Mesendoderm (in vitro differentiated cells): Measurements from ENCODE around the gene ELF1.
"Not testable (repeated sequence)": the region's sequence is repeated elsewhere in the genome, so short reads cannot be mapped to it uniquely, and the experiment has no call there.

Experiments
- DNase-seq: peaks from one replicate; pipeline ENCODE4 v3.0.0; 2013
- H2AK5ac ChIP-seq: 2 replicates; pipeline ENCODE4 v1.6.1; 2013; ENCODE audit warnings: low read length, inconsistent platforms
- H2BK120ac ChIP-seq: 2 replicates; pipeline ENCODE4 v1.6.1; 2013; ENCODE audit warnings: low read depth, mild to moderate bottlenecking, low read length, moderate library complexity, mixed read lengths
- H2BK15ac ChIP-seq: replicated peaks from 2 replicates; pipeline ENCODE4 v1.6.1; 2013; ENCODE audit warnings: low read depth, mild to moderate bottlenecking, moderate library complexity
- H2BK5ac ChIP-seq: 2 replicates; pipeline ENCODE4 v1.6.1; 2013; ENCODE audit warnings: low read length, inconsistent platforms
- H3K18ac ChIP-seq: 2 replicates; pipeline ENCODE4 v1.6.1; 2013; ENCODE audit warnings: mild to moderate bottlenecking, low read length, mixed read lengths
- H3K23ac ChIP-seq: one replicate; pipeline ENCODE4 v1.6.1; 2013; ENCODE audit warnings: low read length
- H3K27ac ChIP-seq: 2 replicates; pipeline ENCODE4 v1.5.1; 2013; ENCODE audit warnings: low read depth, mild to moderate bottlenecking, inconsistent platforms, low read length, moderate library complexity
- H3K27me3 ChIP-seq: 2 replicates; pipeline ENCODE4 v1.6.1; 2013; ENCODE audit warnings: low read length, control low read depth, mild to moderate bottlenecking, inconsistent platforms; ENCODE audit not compliant: insufficient read depth, poor library complexity
- H3K36me3 ChIP-seq: 2 replicates; pipeline ENCODE4 v1.6.1; 2013; ENCODE audit warnings: low read length, inconsistent platforms; ENCODE audit not compliant: control insufficient read depth, insufficient read depth
- H3K4ac ChIP-seq: one replicate; pipeline ENCODE4 v1.6.1; 2013; ENCODE audit warnings: low read depth, mild to moderate bottlenecking, low read length, moderate library complexity
- H3K4me1 ChIP-seq: 2 replicates; pipeline ENCODE4 v1.6.1; 2013; ENCODE audit warnings: low read depth, low read length, inconsistent platforms; ENCODE audit not compliant: control insufficient read depth
- H3K4me2 ChIP-seq: 2 replicates; pipeline ENCODE4 v1.6.1; 2013; ENCODE audit warnings: low read length
- H3K4me3 ChIP-seq: 2 replicates; pipeline ENCODE4 v1.5.1; 2013; ENCODE audit warnings: mild to moderate bottlenecking, low read length
- H3K56ac ChIP-seq: one replicate; pipeline ENCODE4 v1.6.1; 2013; ENCODE audit warnings: low read length
- H3K79me1 ChIP-seq: 2 replicates; pipeline ENCODE4 v1.6.1; 2013; ENCODE audit warnings: low read length, inconsistent platforms
- H3K79me2 ChIP-seq: 2 replicates; pipeline ENCODE4 v1.6.1; 2013; ENCODE audit warnings: mild to moderate bottlenecking, low read length; ENCODE audit not compliant: control insufficient read depth, insufficient read depth
- H3K9ac ChIP-seq: 2 replicates; pipeline ENCODE4 v1.6.1; 2013; ENCODE audit warnings: low read length, inconsistent platforms
- H4K5ac ChIP-seq: one replicate; pipeline ENCODE4 v1.6.1; 2013; ENCODE audit warnings: low read length
- H4K8ac ChIP-seq: one replicate; pipeline ENCODE4 v1.6.1; 2013; ENCODE audit warnings: low read depth, mild to moderate bottlenecking, control low read depth, low read length, moderate library complexity
- WGBS: extraction: QIAGEN DNeasy Blood & Tissue Kit; methylation state at CpG from one replicate; pipeline ENCODE4 v1.1.7; 2013; ENCODE audit warnings: low lambda C conversion rate, missing lambda C conversion rate; ENCODE audit not compliant: insufficient coverage; ENCODE audit errors: extremely low coverage; 5-methylcytosine and 5-hydroxymethylcytosine counted together

Gene ELF1

DNA sequence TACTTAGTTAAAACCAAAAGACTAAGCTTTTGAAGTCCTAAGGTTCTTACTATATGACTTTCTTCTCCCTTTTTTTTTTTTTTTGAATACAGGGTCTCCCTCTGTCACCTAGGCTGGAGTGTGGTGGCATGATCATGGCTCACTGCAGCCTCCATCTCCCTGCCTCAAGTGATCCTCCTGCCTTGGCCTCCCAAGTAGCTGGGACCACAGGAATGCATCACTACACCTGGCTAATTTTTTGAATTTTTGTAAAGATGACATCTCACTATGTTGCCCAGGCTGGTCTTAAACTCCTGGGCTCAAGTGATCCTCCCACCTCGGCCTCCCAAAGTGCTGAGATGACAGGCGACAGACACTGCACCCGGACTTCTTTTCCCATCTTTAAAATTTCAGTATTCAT, 89.2 kb downstream of the ELF1 start:
- H2BK120ac ChIP-seq, H3K9ac ChIP-seq, H3K23ac ChIP-seq, H3K79me1 ChIP-seq, H4K5ac ChIP-seq, H3K18ac ChIP-seq, H3K56ac ChIP-seq, H2BK5ac ChIP-seq, H4K8ac ChIP-seq, H3K4me2 ChIP-seq, H3K36me3 ChIP-seq, H3K4me3 ChIP-seq, DNase-seq, H3K27ac ChIP-seq, H2AK5ac ChIP-seq, H3K79me2 ChIP-seq, H2BK15ac ChIP-seq, H3K27me3 ChIP-seq, H3K4me1 ChIP-seq, H3K4ac ChIP-seq: not testable (repeated sequence)
- no CpG with 5 or more reads among the region's 3 CpGs for WGBS

DNA sequence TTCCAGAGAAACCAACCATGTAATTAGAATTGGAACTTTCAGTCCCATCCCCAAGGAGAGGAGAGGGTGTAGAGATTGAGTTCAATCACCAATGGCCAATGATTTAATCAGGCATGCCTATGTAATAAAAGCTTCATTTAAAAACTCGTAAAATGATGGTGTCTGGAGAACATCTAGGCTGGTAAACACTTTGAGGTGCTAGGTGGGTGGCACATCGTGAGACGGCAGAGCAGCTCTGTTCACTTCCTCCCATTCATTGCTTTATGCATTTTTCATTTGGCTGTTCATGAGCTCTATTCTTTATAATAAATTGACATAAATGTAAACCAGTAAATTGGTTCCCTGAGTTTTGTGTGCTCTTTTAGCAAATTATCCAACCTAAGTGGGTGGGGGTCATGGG, 90.1 kb downstream of the ELF1 start:
- Histone ChIP-seq H2BK120ac (no peak overlapping the region), H4K5ac (no peak overlapping the region), H2AK5ac (no peak overlapping the region), H3K4ac (no peak overlapping the region), H3K56ac (no peak overlapping the region), H3K4me1 (no peaks in the 10 kb centered on the region), H3K9ac (no peak overlapping the region), H4K8ac (no peak overlapping the region), H3K79me2 (no peaks in the 10 kb centered on the region), H3K36me3 (peaks cover 1% of the 10 kb centered on the region), H3K4me3 (no peak overlapping the region), H3K23ac (no peak overlapping the region), H3K4me2 (no peak overlapping the region), H3K27me3 (no peaks in the 10 kb centered on the region), H3K27ac (no peak overlapping the region), H2BK15ac (no peak overlapping the region), H2BK5ac (no peak overlapping the region), H3K18ac (no peak overlapping the region), H3K79me1 (no peaks in the 10 kb centered on the region)
- no peak for DNase-seq
- no CpG with 5 or more reads among the region's 3 CpGs for WGBS

DNA sequence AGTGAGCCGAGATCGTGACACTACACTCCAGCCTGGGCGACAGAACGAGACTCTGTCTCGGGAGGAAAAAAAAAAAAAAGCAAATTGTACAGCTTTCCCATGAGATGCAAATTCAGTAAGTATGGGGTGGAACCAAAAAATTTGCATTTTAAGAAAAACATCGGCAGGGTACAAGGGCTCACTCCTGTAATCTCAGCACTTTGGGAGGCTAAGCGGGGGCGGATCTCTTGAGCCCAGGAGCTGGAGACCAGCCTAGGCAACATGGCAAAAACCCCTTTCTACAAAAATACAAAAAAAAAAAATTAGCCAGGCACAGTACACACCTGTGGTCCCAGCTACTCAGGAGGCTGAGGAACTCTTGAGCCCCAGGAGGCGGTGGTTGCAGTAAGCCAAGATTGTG, 91.2 kb downstream of the ELF1 start:
- Histone ChIP-seq H2BK15ac (no peak overlapping the region), H3K18ac (no peak overlapping the region), H3K4me2 (no peak overlapping the region), H4K8ac (no peak overlapping the region), H3K79me1 (no peaks in the 10 kb centered on the region), H3K4me3 (no peak overlapping the region), H2BK120ac (no peak overlapping the region), H3K27me3 (no peaks in the 10 kb centered on the region), H3K27ac (no peak overlapping the region), H3K36me3 (no peaks in the 10 kb centered on the region), H4K5ac (no peak overlapping the region), H2BK5ac (no peak overlapping the region), H3K9ac (no peak overlapping the region), H3K23ac (no peak overlapping the region), H3K56ac (no peak overlapping the region), H3K4ac (no peak overlapping the region), H3K79me2 (no peaks in the 10 kb centered on the region), H3K4me1 (no peaks in the 10 kb centered on the region), H2AK5ac (no peak overlapping the region)
- WGBS: no CpG with 5 or more reads among the region's 9 CpGs
- DNase-seq: no peak

DNA sequence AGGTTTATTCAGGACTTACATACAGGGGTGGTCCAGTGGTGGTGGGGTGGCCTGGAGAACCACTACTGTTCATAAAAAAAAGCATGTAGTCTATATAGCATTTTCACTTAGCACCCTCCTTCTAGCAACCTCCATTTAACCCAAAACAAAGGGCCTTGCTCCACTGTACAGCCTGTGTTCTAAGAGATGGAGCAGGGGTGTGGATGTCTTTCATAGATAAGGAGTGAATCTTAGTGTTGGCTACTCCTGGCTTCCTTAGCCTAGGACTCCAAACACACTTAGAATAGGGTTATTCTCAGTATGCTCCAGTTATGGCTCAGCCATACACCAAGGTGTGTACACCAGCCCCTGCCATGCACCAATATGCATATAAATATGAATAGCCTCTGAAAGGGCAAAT, 95.2 kb downstream of the ELF1 start:
- Histone ChIP-seq H2BK120ac (no peak overlapping the region), H3K4me2 (no peak overlapping the region), H3K79me2 (no peaks in the 10 kb centered on the region), H3K56ac (no peak overlapping the region), H4K8ac (no peak overlapping the region), H3K23ac (no peak overlapping the region), H3K36me3 (no peaks in the 10 kb centered on the region), H3K4ac (no peak overlapping the region), H3K27me3 (no peaks in the 10 kb centered on the region), H3K18ac (no peak overlapping the region), H3K4me3 (no peak overlapping the region), H4K5ac (no peak overlapping the region), H2BK15ac (no peak overlapping the region), H3K9ac (no peak overlapping the region), H3K27ac (no peak overlapping the region), H2BK5ac (no peak overlapping the region), H3K4me1 (no peaks in the 10 kb centered on the region), H2AK5ac (no peak overlapping the region), H3K79me1 (no peaks in the 10 kb centered on the region)
- no peak for DNase-seq

DNA sequence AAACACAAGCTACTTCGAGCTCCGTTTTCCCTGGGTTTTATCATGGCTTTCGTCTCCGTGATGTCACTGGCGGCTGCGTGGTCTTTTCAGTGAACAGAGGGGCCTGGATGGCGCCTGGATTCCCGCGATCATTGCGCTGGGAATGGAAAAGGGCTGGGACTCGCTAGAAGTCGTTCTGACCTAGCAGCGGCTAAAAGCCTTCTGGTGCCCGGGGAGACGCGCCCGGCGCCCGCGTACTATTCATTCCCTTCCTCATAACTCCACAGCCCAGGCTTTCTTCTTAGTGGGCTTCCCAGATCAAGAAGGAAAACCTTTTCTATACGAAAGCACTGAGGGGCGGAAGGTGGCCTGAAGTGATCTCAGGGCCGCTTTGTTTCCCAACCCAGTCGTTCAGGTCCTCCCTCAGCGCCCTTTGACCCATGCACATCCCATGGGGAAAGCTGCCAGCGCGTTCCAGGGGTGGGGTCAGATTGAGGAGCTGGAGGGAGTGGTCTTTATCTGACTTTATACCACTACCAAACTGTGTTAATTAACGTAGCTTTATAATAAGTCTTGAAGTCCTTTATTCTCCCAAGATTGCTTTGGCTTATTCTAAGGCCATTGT, 96.6 kb downstream of the ELF1 start:
- Histone ChIP-seq H3K79me1 (no peaks in the 10 kb centered on the region), H3K4me1 (no peaks in the 10 kb centered on the region), H3K18ac (no peak overlapping the region), H2BK120ac (no peak overlapping the region), H3K36me3 (no peaks in the 10 kb centered on the region), H2BK15ac (no peak overlapping the region), H3K4me2 (no peak overlapping the region), H3K4ac (no peak overlapping the region), H3K9ac (no peak overlapping the region), H2AK5ac (no peak overlapping the region), H3K56ac (no peak overlapping the region), H2BK5ac (no peak overlapping the region), H3K23ac (no peak overlapping the region), H3K27me3 (no peaks in the 10 kb centered on the region), H3K27ac (no peak overlapping the region), H3K4me3 (no peak overlapping the region), H4K5ac (no peak overlapping the region), H4K8ac (no peak overlapping the region), H3K79me2 (no peaks in the 10 kb centered on the region)
- WGBS: no CpG with 5 or more reads among the region's 28 CpGs
- peak; percentile 8 for DNase-seq

DNA sequence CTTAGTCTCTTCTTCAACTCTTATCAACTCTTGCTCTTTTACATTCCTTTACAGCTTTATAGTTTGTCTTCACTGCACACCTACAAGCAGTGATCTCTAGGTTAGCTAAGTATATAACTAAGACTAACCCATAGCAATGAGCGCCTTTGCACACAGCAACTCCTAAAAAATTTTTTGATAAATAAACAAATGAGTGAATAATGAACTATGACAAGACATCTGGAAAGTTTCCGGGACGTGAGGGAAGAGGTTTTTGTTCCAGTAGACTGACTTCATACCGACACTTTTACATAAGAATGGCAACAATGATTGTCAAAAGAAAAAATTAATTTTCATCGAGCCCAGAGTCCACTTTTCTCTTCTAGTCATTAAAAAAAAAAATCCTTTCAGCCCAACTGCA, 98.3 kb downstream of the ELF1 start:
- Histone ChIP-seq H2BK15ac (no peak overlapping the region), H3K27me3 (no peaks in the 10 kb centered on the region), H3K18ac (no peak overlapping the region), H3K36me3 (no peaks in the 10 kb centered on the region), H3K4me3 (no peak overlapping the region), H2BK5ac (no peak overlapping the region), H2AK5ac (no peak overlapping the region), H3K4ac (no peak overlapping the region), H4K5ac (no peak overlapping the region), H3K79me2 (no peaks in the 10 kb centered on the region), H4K8ac (no peak overlapping the region), H3K4me1 (no peaks in the 10 kb centered on the region), H2BK120ac (no peak overlapping the region), H3K4me2 (no peak overlapping the region), H3K27ac (no peak overlapping the region), H3K56ac (no peak overlapping the region), H3K9ac (no peak overlapping the region), H3K23ac (no peak overlapping the region), H3K79me1 (no peaks in the 10 kb centered on the region)
- DNase-seq: no peak
- WGBS: no CpG with 5 or more reads among the region's 5 CpGs
